Measurements from ENCODE around the gene ATRNL1.

- TF ChIP-seq CTCF (IDR thresholded peaks at IDR 0.05; ENCODE audit: low read depth, low read length), result no peak
- no peak for TF ChIP-seq EZH2phosphoT487 (IDR thresholded peaks at IDR 0.05; ENCODE audit: low read depth)
Measured at GRCh38 chr10:115761166-115761565, 668.0 kb downstream of the ATRNL1 start.
